ENCODE results near the gene PIGO.

- no peak for TF ChIP-seq CTCF (IDR thresholded peaks at IDR 0.05 in 4 of 5, conservative IDR thresholded peaks at IDR 0.05 in 1 of 5)
- TF ChIP-seq POLR2A (IDR thresholded peaks at IDR 0.05), result no peak
These were observed 18.3 kb downstream of the PIGO start for GRCh38 chr9:35078066-35078465.

Data from gastrocnemius medialis (tissue), 4 donors.